Measurements from ENCODE around the gene NLRP1.

The NLRP1 gene

DNA sequence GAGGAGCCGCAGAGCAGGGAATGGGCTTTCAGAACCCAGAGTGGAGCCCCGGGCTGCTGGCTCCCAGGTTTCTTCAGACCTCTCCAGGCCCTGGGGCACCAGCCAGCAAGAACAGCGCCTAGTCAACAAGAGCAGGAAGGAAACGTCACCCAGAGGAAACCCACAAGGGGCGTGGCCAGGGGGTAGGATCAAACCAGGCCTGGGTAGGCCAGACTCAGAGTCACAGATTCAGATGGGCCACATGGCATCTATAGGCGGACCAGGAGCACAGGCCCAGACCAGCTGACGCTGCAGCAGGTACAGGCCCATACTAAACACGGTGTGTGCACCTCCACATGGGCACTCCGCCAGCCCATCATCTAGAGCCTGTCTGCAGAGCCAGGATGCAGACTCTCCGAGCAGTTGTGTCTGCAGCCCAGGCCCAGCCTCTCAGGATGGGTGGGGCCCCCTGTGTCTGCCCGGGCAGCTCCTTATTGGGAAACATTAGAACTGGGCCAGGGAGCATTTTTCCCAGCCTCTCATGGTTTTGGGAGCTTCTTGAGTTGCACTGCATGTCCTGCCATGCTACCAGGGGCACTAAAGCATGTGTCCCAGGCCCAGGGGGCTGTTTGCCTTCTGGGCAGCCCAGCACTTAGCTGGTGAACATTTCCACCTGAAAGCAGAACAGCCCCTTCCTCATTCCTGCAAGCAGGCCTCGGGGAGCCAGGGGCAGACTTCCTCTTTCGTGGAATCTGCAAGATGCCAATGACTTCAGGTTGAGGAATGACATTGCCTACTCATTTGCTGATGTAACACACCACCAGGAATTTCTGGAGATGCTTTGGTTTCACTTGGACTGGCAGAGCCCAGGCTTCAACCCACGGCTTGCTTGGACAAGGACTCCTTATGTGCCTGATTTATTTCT is at the start of gene NLRP1:
Gene NLRP1, minus strand, starts transcription at position 127 of the 904 bp plus-strand sequence. CDS start 552 bp downstream, outside the sequence.
- peak; percentile 94 for DNase-seq (ENCODE audit: low read depth)
- TF ChIP-seq, protein P1, sequence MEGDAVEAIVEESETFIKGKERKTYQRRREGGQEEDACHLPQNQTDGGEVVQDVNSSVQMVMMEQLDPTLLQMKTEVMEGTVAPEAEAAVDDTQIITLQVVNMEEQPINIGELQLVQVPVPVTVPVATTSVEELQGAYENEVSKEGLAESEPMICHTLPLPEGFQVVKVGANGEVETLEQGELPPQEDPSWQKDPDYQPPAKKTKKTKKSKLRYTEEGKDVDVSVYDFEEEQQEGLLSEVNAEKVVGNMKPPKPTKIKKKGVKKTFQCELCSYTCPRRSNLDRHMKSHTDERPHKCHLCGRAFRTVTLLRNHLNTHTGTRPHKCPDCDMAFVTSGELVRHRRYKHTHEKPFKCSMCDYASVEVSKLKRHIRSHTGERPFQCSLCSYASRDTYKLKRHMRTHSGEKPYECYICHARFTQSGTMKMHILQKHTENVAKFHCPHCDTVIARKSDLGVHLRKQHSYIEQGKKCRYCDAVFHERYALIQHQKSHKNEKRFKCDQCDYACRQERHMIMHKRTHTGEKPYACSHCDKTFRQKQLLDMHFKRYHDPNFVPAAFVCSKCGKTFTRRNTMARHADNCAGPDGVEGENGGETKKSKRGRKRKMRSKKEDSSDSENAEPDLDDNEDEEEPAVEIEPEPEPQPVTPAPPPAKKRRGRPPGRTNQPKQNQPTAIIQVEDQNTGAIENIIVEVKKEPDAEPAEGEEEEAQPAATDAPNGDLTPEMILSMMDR (conservative IDR thresholded peaks at IDR 0.05; ENCODE audit: low read length): no peak
- H3K4me3 ChIP-seq (ENCODE audit: low read length): peak within 1 kb of the TSS; percentile 90

DNA sequence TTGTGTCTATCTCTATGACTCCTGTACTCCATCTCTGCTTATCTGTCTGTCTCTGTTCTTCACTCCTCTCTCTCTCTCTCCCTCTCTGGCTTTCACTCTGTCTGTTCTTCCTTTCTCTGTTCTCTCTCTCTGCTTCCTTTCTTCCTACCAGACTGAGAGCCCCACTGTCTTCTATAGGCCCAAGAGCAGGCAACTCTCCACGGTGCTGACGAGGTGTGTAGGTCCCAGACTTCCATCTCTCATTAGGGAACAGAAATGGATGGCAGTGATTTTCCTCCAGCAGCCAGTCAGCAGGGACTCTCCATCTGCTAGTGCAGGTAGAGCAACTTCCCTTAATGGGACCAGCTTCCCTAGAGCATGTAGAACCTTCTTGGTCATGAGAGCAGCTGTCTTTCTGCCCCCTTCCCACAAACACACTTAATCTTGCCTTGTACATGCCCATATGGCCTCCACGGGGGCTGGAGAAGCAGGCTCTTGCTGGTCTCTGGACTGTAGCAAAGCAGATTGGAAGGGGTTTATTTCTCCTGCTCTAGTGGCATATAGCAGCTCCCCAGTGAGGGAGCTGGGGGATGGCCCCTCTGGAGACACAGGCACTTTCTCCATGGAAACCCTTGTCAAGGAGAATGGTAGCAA is 47.8 kb upstream of the NLRP1 start:
- DNase-seq (ENCODE audit: low read depth): no peak
- TF ChIP-seq, protein P1 (conservative IDR thresholded peaks at IDR 0.05; ENCODE audit: low read length): no peak
- H3K4me3 ChIP-seq (ENCODE audit: low read length): no peak overlapping the region

DNA sequence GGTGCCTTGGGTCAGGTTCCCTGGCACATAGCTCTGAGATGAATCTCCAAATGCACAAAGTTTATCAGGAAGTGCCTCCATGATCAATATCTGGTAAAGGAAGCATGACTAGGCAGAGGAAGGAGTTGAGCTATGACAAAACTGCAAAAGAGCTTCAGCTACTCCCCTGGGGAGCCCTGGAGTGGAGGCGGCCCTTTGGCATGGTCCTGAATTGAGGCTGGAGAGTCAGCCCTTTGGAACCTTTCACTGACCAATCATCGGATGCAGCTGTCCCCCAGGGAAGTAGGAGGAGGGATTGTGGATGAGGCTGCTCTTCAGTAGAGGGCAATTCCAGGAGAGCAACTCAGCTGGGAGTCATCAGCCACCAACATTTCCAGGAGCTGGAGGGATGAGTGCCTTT is 46.1 kb upstream of the NLRP1 start:
- TF ChIP-seq, protein P1 (conservative IDR thresholded peaks at IDR 0.05; ENCODE audit: low read length): no peak
- peak; percentile 83 for DNase-seq (ENCODE audit: low read depth)
- no peak overlapping the region for H3K4me3 ChIP-seq (ENCODE audit: low read length)

DNA sequence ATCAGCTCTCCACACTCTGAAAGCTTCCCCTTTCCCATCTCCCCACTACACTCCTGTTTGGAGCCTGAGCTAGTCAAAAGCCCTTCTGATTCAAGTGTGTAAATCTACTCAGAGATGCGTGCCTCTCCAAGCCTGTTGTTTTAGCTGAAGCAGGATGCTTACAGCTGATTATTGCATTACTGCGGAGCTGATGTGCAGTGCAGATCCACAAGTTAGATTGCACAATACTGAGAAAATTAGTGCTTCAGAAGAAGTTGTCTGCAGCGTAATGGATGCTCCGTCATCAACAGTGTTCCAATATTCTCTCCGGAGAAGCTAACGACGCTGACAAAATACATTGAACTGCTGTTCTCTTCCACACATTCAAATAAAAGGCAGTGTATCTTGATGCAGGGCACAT is 44.8 kb upstream of the NLRP1 start:
- H3K4me3 ChIP-seq (ENCODE audit: low read length): no peak overlapping the region
- no peak for DNase-seq (ENCODE audit: low read depth)
- TF ChIP-seq, protein P1 (conservative IDR thresholded peaks at IDR 0.05; ENCODE audit: low read length): no peak

DNA sequence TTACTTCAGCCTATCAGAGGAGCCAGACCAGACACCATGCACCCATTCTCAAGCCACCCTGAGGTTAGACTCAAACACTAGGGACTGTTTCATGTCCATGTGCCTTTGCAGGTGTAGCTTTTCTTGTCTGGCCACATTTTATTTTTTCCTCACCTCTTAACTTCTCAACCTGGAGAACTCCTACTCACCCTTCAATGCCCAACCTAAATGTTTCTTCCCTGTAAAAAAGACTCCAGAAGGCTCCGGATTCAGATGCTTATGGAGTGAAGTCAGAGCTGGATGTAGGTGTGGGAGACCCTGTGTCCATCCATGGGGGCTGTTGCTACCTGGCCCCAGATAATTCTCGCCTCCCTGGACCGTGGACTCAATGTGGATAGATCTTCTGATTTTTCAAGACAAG is 44.0 kb upstream of the NLRP1 start:
- TF ChIP-seq, protein P1 (conservative IDR thresholded peaks at IDR 0.05; ENCODE audit: low read length): no peak

DNA sequence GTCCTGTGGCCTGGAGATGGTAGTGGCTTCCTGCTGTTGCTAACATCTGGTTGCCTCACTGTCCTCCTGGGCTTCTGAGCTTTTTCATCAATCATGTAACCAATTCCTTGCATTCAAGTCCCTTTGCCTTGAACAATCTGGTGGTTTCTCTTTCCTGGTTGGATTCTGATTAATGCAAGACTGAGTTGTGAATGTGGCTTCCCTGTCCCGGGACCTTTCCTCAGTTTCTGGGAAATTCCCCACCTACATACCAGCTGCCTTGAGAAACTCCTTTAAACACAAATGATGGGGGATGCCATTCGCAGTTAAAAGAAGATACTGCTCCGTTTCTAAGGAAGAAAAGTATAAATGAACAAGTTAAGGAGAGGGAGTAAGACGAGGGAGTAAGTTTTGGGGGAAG is 39.9 kb upstream of the NLRP1 start:
- TF ChIP-seq, protein P1 (conservative IDR thresholded peaks at IDR 0.05; ENCODE audit: low read length): no peak
- H3K4me3 ChIP-seq (ENCODE audit: low read length): no peak overlapping the region
- DNase-seq (ENCODE audit: low read depth): no peak

More for the DNA sequence above, 44.0 kb upstream of the NLRP1 start:
- no peak for DNase-seq (ENCODE audit: low read depth)
- no peak overlapping the region for H3K4me3 ChIP-seq (ENCODE audit: low read length)

All from AG10803 (cell line).